KBM-7 (cell line): Measurements from ENCODE around the gene CARD19.
"Not testable (repeated sequence)": the region's sequence is repeated elsewhere in the genome, so short reads cannot be mapped to it uniquely, and the experiment has no call there.

ENCODE experiments used
- DNase-seq: peaks from one replicate; pipeline ENCODE4 v3.0.0-alpha.2; 2015
- in situ Hi-C: fragments of 300-500 bp; cut with MboI; formaldehyde crosslinking; loops from 2 replicates; pipeline ENCODE4 v1.14.3; 2020; ENCODE audit warnings: low sequenced_read_pairs, low pct_unique_long_range_greater_than_20kb, mixed read lengths

The CARD19 gene

GRCh38 chr9:93143830-93144530 is 48.0 kb downstream of the CARD19 start:
- in situ Hi-C loops, result no loop called here
- DNase-seq, result peak; percentile 33

GRCh38 chr9:93146696-93147095 is 50.7 kb downstream of the CARD19 start:
- DNase-seq, in situ Hi-C loops: not testable (repeated sequence)

- DNase-seq, result no peak
- in situ Hi-C loops, result no loop called here
These were observed 51.6 kb downstream of the CARD19 start for GRCh38 chr9:93147632-93148031.

GRCh38 chr9:93148721-93149120 is 52.7 kb downstream of the CARD19 start:
- in situ Hi-C loops, result no loop called here
- DNase-seq, result no peak

GRCh38 chr9:93149361-93149760 is 53.3 kb downstream of the CARD19 start:
- DNase-seq, result no peak
- in situ Hi-C loops, result no loop called here

- in situ Hi-C loops, result no loop called here
- no peak for DNase-seq
These were observed 55.2 kb downstream of the CARD19 start for GRCh38 chr9:93151097-93151784.

- in situ Hi-C loops, result no loop called here
- peak; percentile 77 for DNase-seq
These were observed 58.4 kb downstream of the CARD19 start for GRCh38 chr9:93154293-93154903.

GRCh38 chr9:93155716-93156474 is 59.9 kb downstream of the CARD19 start:
- in situ Hi-C loops, result no loop called here
- no peak for DNase-seq

- in situ Hi-C loops, result no loop called here
- no peak for DNase-seq
These were observed 60.5 kb downstream of the CARD19 start for GRCh38 chr9:93156475-93157008.

- peak; percentile 80 for DNase-seq
- in situ Hi-C loops, result loop anchor here (10.0 kb wide), 1 partner anchor 145 kb away; no protein-coding TSS in a partner anchor
These were observed 63.8 kb downstream of the CARD19 start for GRCh38 chr9:93159601-93160471.

GRCh38 chr9:93161786-93162562 is 66.0 kb downstream of the CARD19 start:
- no peak for DNase-seq
- in situ Hi-C loops, result loop anchor here (10.0 kb wide), 1 partner anchor 143 kb away; no protein-coding TSS in a partner anchor
